Testis (tissue), 2 donors: Measurements from ENCODE around the gene ZNF581.

Source experiments
- CTCF ChIP-seq, 3 experiments: fragments of 450-650 bp in 2 of 3; fragments of 200-600 bp in 1 of 3; sonication (generic) in 1 of 3; IDR thresholded peaks; one replicate each; pipeline ENCODE4 v1.5.1; 2016 to 2019; ENCODE audit warnings: antibody characterized with exemption in 3 of 3, mild to moderate bottlenecking in 2 of 3, moderate library complexity in 1 of 3
- POLR2A ChIP-seq: fragments of 450-650 bp; IDR thresholded peaks from one replicate; pipeline ENCODE4 v1.6.1; 2017; ENCODE audit warnings: antibody characterized with exemption, mild to moderate bottlenecking, moderate library complexity

DNA sequence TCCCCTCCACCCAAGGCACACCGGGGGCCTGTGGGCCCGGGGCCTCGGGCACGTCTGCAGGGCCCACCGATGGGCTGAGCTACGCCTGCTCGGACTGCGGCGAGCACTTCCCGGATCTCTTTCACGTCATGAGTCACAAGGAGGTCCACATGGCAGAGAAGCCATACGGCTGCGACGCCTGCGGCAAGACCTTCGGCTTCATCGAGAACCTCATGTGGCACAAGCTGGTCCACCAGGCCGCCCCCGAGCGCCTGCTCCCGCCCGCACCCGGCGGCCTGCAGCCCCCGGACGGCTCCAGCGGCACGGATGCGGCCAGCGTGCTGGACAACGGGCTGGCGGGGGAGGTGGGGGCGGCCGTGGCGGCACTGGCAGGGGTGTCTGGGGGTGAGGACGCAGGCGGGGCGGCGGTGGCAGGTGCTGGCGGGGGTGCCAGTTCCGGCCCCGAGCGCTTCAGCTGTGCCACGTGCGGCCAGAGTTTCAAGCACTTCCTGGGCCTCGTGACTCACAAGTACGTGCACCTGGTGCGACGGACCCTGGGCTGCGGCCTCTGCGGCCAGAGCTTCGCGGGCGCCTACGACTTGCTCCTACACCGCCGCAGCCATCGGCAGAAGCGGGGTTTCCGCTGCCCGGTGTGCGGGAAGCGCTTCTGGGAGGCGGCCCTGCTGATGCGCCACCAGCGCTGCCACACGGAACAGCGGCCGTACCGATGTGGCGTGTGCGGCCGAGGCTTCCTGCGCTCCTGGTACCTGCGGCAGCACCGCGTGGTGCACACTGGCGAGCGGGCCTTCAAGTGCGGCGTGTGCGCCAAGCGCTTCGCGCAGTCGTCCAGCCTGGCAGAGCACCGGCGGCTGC is 27.7 kb upstream of the ZNF581 start:
- TF ChIP-seq CTCF (IDR thresholded peaks at IDR 0.05): no peak
- no peak for TF ChIP-seq POLR2A
